HEK293T (cell line): ENCODE results near the gene OR2D3.

Experiments
- ARNT ChIP-seq: fragments of 450-650 bp; IDR thresholded peaks from 2 replicates; pipeline ENCODE4 v1.6.1; 2017; ENCODE audit warnings: mild to moderate bottlenecking
- FOXK2 ChIP-seq: fragments of 450-650 bp; IDR thresholded peaks from 2 replicates; pipeline ENCODE4 v1.6.1; 2016; ENCODE audit warnings: mild to moderate bottlenecking
- FOXM1 ChIP-seq: fragments of 450-650 bp; IDR thresholded peaks from 2 replicates; pipeline ENCODE4 v1.6.1; 2017; ENCODE audit warnings: mild to moderate bottlenecking, borderline replicate concordance
- HDGF ChIP-seq: fragments of 450-650 bp; IDR thresholded peaks from 2 replicates; pipeline ENCODE4 v1.6.1; 2017; ENCODE audit warnings: antibody characterized with exemption, borderline replicate concordance
- LEF1 ChIP-seq: fragments of 450-650 bp; IDR thresholded peaks from 2 replicates; pipeline ENCODE4 v1.6.1; 2017; ENCODE audit warnings: mild to moderate bottlenecking, borderline replicate concordance
- NFRKB ChIP-seq: fragments of 450-650 bp; IDR thresholded peaks from 2 replicates; pipeline ENCODE4 v1.6.1; 2016; ENCODE audit warnings: mild to moderate bottlenecking, moderate library complexity
- SP1 ChIP-seq: fragments of 450-650 bp; IDR thresholded peaks from 2 replicates; pipeline ENCODE4 v1.6.1; 2017
- SUZ12 ChIP-seq: fragments of 450-650 bp; IDR thresholded peaks from 2 replicates; pipeline ENCODE4 v1.6.1; 2016; ENCODE audit warnings: mild to moderate bottlenecking
- TARDBP ChIP-seq: fragments of 450-650 bp; IDR thresholded peaks from 2 replicates; pipeline ENCODE4 v1.6.1; 2016
- ZNF384 ChIP-seq: fragments of 450-650 bp; IDR thresholded peaks from 2 replicates; pipeline ENCODE4 v1.6.1; 2016
- TF ChIP-seq, protein P1 (sequence below): fragments of 450-650 bp; IDR thresholded peaks from 2 replicates; pipeline ENCODE4 v1.6.1; 2016

GRCh38 chr11:6932145-6932544 lies 11.3 kb downstream of the OR2D3 start:
- TF ChIP-seq LEF1 (no peak), SUZ12 (no peak), ZNF384 (no peak), ARNT (no peak), HDGF (no peak), FOXM1 (no peak), FOXK2 (no peak), TARDBP (no peak), NFRKB (no peak), SP1 (no peak)
- TF ChIP-seq, protein P1, sequence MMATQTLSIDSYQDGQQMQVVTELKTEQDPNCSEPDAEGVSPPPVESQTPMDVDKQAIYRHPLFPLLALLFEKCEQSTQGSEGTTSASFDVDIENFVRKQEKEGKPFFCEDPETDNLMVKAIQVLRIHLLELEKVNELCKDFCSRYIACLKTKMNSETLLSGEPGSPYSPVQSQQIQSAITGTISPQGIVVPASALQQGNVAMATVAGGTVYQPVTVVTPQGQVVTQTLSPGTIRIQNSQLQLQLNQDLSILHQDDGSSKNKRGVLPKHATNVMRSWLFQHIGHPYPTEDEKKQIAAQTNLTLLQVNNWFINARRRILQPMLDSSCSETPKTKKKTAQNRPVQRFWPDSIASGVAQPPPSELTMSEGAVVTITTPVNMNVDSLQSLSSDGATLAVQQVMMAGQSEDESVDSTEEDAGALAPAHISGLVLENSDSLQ = no peak
